HG02885 (cell line): ENCODE results near the gene AFMID.
A peak's percentile ranks its signal among the peaks of the same experiment; 100 is the strongest.
"Not testable (repeated sequence)": the region's sequence is repeated elsewhere in the genome, so short reads cannot be mapped to it uniquely, and the experiment has no call there.

Source experiments
- ATAC-seq: cut with Tn5 transposase; IDR thresholded peaks from one replicate; pipeline ENCODE4 v1.9.1; 2021; ENCODE audit warnings: mild to moderate bottlenecking; ENCODE audit not compliant: unreplicated experiment, poor library complexity

The AFMID gene

DNA sequence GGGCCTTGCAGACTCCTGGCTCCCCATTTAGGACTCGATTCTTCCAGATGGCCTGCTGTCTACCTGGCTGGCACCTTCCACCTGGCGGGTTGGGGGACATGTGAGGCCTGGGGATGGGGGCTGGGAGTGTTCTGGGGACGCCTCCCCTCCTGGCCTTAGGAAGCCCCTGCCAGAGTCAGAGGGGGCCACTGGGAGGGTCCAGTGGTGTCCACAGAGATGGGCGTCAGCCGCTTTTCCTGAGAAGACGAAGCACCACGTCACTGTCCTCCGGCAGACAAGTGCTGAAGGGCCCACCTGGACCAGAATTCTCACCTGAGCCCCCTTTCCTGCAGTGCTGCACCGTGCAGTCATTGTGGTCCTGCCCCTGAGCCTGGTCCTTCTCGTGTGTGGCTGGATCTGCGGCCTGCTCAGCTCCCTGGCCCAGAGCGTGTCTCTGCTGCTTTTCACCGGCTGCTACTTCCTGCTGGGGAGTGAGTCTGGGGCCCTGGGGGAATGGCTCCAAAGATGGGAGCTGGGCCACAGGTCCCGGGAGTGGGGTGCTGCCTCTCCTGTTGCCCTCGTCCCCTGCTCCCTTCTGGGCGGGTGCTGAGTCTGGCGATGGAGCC lies 47.2 kb downstream of the AFMID start:
- no peak for ATAC-seq

DNA sequence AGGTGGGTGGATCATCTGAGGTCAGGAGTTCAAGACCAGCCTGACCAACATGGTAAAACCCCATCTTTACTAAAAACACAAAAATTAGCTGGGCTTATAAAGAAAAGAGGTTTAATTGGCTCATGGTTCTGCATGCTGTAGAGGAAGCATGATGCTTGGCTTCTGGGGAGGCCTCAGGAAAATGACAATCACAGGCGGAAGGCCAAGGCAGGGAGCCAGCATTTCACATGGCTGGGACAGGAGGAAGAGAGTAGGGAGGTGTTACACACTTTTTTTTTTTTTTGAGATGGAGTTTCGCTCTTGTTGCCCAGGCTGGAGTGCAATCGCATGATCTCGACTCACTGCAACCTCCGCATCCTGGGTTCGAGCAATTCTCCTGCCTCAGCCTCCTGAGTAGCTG lies 47.9 kb downstream of the AFMID start:
- not testable (repeated sequence) for ATAC-seq

DNA sequence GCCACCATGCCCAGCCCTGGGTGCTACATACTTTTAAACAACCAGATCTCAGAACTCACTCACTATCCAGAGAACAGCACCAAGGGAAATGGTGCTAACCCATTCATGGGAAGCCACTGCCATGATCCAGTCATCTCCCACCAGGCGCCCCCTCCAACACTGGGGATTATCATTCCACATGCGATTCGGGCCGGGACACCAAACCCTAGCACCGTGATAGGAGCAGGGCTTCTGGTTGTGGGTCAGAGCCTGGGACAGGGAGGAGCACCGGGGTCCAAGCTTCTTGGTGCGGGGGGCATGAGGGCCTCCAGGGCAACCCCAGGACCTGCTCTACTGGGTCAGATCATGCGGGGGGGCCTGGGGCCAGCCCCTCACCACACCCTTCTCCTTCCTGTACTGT lies 48.7 kb downstream of the AFMID start:
- ATAC-seq = no peak

DNA sequence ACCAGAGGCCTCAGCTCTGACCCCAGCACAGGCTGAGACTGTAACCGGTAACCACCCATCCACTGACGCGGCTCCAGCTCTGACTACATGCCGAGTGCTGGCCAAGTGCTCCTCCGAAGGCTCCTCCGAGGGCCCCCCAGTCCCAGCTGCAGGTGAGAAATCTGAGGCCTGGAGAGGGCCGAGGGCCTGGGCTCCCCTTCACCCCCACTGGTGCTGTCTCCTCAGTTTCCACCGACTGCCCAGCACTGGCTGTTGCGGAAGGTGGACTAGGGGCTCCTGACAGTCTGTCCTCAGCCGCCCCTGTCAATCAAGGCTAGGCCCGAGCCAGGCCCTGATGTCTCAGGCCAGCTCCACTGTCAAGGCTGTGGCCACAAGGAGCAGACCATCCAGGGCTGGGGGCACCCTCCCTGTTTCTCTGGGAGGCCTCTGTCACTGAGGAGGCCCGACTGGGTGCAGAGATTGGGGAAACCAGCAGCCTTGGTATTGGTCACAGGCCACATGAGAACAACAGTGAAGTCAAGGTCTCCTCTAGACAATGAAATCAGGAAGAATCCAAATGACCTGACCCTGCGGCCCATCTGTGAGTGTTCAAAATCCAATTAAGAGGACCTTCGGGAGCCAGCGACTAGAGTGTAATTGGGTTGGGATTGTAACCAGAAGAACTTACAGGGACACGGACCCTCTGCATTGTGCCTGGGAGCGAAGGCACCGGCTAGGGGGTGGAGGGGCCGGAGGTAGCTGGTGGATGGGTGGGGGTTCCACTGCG lies 49.4 kb downstream of the AFMID start:
- no peak for ATAC-seq

DNA sequence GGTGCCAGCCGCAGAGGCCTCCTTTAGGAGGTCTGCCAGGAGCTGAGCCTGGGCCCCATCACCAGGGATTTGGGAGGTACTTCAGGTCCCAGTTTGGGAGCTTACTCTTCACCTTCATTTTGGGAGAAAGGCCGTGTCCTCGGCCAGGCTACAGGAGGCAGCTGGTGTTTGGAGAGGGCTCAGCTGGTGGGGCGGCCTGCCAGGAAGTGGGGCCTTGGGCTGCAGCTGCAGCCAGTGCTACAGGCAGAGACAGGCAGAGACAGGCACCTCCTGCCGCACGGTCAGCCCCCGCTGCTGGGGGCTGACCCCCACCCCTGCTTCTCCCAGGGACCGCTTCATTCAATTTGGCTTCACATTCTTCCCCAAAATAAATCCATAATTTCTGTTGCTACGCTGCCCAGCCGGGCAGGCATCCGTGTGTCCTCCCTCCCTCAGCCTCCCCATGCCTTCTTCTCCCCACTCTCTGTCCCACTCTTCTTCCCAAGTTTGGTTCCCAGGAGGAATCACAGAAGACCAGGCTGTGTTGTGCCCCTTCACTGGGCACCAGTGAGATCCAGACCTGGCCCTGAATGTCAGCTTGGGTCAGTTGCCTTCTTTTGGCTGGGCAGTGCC lies 50.3 kb downstream of the AFMID start:
- ATAC-seq = no peak

DNA sequence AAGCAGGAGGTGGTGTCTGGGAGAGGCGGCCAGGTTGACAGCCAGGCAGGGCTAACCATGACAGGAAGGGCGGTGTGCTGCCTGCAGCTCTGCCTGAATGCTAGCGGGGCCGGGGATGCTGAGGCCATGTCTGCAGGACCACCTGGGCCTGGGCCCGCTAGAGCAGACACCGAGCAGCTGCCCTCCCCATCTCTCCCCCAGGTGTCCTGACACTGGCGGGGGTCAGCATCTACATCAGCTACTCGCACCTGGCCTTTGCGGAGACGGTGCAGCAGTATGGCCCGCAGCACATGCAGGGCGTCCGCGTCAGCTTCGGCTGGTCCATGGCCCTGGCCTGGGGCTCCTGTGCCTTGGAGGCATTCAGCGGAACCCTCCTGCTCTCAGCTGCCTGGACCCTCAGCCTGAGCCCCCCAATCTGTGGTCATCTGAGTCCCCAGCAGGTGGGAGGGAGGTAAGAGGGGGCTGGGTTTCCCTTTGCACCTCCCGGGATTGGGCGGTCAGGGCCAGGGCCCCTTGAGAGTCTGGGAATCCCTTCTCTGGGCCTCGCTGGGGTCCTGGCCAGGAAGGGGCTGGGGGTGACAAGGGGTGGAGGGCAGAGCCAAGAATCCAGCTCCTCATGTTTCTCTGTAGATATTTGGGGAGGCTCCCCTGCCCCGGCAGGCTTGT lies 51.8 kb downstream of the AFMID start:
- ATAC-seq = no peak

DNA sequence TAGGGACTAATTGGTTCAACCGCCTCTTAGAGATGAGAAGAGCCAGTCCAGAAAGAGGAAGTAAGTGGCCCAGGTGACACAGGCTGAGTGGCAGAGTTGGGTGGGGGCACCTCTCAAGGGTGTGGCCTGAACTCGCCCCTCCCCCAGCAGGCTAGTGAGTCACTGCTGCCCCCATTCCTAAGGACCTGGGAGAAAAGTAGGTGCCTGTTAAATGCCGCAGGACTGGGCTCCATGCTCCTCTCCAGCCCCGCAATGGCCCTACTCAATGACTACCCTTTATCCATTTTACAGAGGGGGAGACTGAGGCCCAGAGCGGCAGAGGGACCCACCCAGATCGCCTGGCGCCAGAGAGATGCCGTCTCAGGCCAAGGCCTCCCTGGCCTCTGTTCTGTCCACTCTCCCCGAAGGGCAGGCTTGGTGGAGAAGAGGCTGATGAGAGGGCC lies 52.3 kb downstream of the AFMID start:
- ATAC-seq = no peak

GRCh38 chr17:78240012-78240655 lies 53.0 kb downstream of the AFMID start:
- no peak for ATAC-seq

DNA sequence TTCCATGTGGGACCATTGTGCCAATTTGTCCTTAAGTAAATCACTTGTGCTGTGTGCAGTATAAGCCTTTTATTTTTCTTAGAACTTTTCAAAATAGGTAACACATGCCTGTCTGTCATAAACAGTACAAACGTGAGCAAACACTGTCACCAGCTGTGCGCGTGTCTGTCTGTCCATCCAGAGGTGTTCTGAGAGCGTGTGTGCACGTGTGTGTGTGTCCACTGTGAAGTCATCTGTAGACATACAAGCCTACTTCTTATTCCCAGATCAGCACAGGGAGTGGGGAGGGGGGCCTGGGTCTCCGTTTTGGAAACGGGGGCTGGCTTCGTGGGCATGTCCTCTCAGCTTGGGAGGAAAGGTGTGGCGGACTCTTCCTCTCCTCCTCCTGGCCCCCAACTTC lies 53.7 kb downstream of the AFMID start:
- ATAC-seq = no peak

DNA sequence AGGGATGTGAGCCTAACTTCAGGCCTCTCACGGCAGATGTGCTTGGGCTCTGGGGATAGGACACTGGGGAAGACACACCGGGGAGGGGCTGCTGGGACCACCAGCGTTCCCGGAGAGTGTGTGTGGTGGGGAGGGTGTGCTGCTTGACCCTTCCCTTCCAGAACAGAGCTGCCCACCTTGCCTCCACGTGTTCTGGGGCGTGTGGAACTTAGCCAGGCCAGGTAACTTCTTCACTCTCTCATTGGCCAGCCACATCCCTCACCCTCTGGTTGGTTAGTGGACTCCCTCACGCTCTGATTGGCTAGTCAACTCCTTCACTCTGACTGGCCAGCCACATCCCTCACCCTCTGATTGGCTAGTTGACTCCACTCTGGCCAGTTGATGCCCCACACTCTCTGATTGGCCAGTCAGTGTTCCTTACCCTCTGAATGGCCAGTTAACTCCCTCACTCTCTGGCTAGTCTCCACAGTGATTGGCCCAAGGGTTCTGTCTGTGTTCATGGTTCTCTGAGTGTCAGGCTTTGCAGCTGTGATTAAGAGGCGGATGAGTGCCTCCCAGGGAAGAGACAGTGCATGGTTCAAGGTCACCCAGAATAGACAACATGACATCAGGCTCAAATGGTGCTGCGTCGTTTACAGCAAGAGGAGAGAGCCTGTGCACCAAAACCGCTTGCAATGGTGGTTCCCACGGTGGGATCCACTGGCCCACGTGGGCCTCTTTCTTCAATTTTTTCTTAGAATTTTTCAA lies 54.3 kb downstream of the AFMID start:
- ATAC-seq = no peak

GRCh38 chr17:78242024-78242742 lies 55.0 kb downstream of the AFMID start:
- no peak for ATAC-seq

DNA sequence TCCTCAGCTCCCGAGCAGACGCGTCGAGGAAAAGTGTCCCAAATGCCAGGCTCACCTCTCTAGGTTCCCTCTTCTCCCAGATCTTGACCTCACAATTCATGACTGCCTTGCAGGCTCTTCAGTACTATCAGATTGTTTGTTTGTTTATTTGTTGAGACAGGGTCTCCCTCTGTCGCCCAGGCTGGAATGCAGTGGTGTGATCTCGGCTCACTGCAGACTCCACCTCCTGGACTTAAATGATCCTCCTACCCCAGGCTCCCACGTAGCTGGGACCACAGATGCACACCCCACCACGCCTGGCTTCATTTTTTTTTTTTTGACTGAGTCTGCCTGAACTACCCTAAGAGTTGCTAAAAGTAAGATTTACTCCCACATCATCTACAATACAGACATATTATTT lies 60.1 kb downstream of the AFMID start:
- ATAC-seq = no peak

DNA sequence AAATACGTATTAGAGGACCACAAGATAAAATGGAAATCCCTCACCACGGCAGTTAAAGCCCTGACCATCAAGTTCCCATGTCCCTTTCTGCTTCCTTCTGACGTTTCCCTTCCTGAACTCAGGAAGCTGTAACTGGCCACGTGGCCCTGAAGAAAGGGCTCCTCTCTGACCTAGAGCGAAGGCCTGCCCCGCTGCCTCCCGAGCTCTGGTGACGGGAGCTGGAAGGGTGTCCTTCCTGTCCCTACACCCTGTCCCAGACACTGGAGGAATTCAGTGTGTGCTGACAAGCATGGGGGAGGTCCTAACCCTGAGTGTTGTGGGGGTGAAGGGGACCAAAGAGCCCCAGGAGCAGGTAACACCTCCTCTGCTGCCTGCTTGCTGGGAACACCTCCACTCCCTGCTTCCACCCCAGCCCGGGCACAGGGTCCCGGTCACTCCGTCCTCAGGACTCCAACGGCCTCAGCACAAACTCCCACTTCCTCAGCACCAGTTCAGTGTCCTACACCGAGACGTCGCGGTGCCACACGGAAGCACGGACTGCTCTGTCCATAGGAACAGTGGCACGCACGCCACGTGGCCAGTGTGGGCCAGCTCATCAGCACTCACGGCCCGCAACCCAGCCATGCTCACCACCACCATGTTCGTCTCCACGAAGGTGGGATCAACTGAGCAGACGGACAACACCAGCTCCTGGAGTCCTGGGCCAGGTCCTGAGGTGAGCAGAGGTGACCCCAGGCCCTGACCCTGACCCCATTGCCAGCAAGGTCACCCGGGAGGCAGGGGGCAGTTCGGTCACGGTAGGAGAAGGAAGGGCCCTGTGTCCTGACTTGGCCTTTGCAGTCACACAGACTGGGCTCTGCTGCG lies 61.1 kb downstream of the AFMID start:
- no peak for ATAC-seq

DNA sequence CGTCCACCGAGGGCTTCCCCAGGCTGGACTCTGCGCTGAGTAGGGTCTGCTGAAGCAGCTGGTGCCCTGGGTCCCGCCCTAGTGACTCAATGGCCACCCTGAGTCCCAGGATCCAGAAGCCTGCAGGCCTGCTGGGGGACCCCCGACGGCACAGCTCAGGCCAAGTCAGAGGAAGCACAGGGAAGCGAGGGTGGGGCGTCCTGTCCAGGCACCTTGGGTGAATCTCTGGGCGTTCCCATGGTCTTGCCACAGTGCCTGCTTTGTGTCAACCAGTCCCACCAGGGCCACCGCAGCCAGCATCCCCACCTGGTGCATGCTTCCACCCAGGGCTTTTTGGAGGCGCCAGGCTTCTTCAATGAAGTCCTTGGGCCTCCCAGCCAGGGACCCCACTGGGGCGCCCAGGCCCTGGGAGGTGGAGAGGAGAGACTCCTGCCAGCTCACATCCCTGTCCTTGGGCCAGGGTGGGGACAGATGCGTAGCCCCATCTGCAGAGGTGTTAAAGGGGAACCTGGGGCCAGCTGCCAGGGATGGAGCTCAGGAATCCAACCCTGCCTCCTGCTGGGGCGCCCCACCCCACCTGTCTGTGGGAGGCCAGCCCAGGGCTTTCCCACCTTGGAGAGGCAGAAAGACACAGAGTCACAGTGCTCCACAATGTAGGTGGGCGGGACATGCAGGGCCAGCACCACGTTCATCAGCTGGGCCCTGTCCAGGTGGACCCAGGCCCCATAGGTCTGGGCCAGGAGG lies 62.1 kb downstream of the AFMID start:
- no peak for ATAC-seq

- ATAC-seq = no peak
Measured at GRCh38 chr17:78249818-78250806, 63.0 kb downstream of the AFMID start.

DNA sequence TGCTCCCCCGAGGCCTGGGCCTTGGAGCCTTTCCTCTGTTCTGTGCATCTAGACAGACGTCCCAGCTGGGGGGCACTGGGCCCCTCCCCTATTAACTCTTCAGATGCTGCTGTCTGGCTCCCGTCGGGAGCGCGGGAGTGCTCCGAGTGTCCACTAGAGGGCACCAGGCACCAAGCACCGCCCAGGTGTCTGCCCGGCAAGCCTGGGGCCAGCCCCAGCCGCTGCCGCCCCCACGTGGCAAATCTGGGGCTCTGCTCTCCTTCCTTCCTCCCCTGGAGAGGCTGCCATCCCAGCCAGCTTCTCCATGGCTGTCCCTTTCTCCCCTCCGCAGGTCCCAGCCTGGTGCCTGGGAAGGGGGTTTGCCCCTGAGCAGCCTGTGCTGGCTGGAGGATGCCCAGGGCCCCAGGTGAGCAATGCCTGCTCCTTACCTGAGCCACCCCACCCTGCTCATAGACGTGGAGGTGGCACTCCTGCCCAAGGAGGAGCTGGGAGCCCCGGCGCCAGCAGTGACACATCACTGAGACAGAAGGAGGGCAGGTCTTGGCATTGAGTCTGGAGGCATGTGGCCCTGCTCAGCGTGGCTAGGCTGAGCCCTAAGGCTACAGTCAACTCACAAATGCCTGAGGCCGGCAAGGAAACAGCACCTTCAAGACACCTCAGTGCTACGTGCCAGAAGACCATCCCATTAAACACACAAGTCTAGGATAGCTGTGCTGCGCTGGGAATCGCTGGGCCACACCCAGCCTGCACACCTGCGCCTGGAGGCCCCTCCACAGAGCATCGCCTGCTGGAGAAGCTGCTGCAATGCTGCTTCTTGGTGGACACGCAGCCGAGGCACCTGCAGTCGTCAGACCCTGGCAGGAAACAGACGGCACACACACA lies 64.0 kb downstream of the AFMID start:
- peak; percentile 64 for ATAC-seq
